Naive thymus-derived CD4-positive, alpha-beta T cell (primary cell): Measurements from ENCODE around the gene SERPINA4. TPM values are rescaled to one million over a fixed set of nuclear protein-coding genes. Genes with fewer than 3 reads are reported as not detected.
"Not testable (repeated sequence)": the region's sequence is repeated elsewhere in the genome, so short reads cannot be mapped to it uniquely, and the experiment has no call there.

Experiments used
- ATAC-seq: fragments of 150-1000 bp; cut with Tn5 transposase; 2 replicates; pipeline ENCODE4 v1.10.0; 2021; ENCODE audit warnings: mild to moderate bottlenecking, moderate library complexity
- CTCF ChIA-PET: fragments of 350-600 bp; sonication (Branson Sonifier 250); formaldehyde crosslinking; loops from one replicate; lab custom pipeline; 2021; ENCODE audit warnings: antibody characterized with exemption; lab: Charles Lee
- POLR2A ChIA-PET: fragments of 350-600 bp; sonication (Branson Sonifier 250); formaldehyde crosslinking; loops from one replicate; lab custom pipeline; 2021; ENCODE audit warnings: antibody characterized with exemption, inconsistent platforms; lab: Charles Lee
- DNase-seq, 9 donors: peaks; one replicate each; pipeline versions ENCODE4 v3.0.0 to v3.0.0-alpha.2; 2020 to 2022; ENCODE audit warnings: mixed read lengths in 1 of 9
- H3K27ac ChIP-seq: one replicate; pipeline ENCODE4 v1.7.0; 2013; ENCODE audit warnings: mild to moderate bottlenecking, low read depth, low read length, moderate library complexity
- H3K27me3 ChIP-seq, 2 donors: one replicate each; pipeline ENCODE4 v1.7.0; 2013; ENCODE audit warnings: low read length in 2 of 2, mild to moderate bottlenecking in 2 of 2, moderate library complexity in 2 of 2; ENCODE audit not compliant: control insufficient read depth in 2 of 2, insufficient read depth in 2 of 2
- H3K36me3 ChIP-seq, 3 experiments: 1 replicate in 2 of 3; 2 replicates in 1 of 3; pipeline ENCODE4 v1.7.0; 2013; ENCODE audit warnings: low read length in 3 of 3, mild to moderate bottlenecking in 3 of 3, moderate library complexity in 1 of 3; ENCODE audit not compliant: insufficient read depth in 3 of 3, control insufficient read depth in 2 of 3
- H3K4me1 ChIP-seq, 2 donors: one replicate each; pipeline ENCODE4 v1.7.0; 2013; ENCODE audit warnings: low read length in 2 of 2, mild to moderate bottlenecking in 2 of 2, moderate library complexity in 1 of 2; ENCODE audit not compliant: control insufficient read depth in 2 of 2, insufficient read depth in 2 of 2
- H3K4me3 ChIP-seq: 2 replicates; pipeline ENCODE4 v1.7.0; 2013; ENCODE audit warnings: mild to moderate bottlenecking, low read length
- H3K9me3 ChIP-seq, 3 experiments: 1 replicate in 2 of 3; 2 replicates in 1 of 3; pipeline ENCODE4 v1.7.0; 2013; ENCODE audit warnings: low read length in 3 of 3; ENCODE audit not compliant: control insufficient read depth in 2 of 3
- H3K27ac Mint-ChIP-seq, 9 donors: one replicate each; pipeline ENCODE4 v1.8.0; 2020 to 2022; ENCODE audit warnings: mixed read lengths in 9 of 9, mild to moderate bottlenecking in 8 of 9, moderate library complexity in 5 of 9, inconsistent platforms in 2 of 9
- H3K27me3 Mint-ChIP-seq, 5 donors: one replicate each; pipeline ENCODE4 v1.8.0; 2021 to 2022; ENCODE audit warnings: mixed read lengths in 5 of 5, mild to moderate bottlenecking in 1 of 5
- H3K36me3 Mint-ChIP-seq, 5 donors: one replicate each; pipeline ENCODE4 v1.8.0; 2020 to 2022; ENCODE audit warnings: mixed read lengths in 5 of 5, mild to moderate bottlenecking in 3 of 5, inconsistent platforms in 1 of 5
- H3K4me1 Mint-ChIP-seq, 7 donors: one replicate each; pipeline ENCODE4 v1.8.0; 2020 to 2022; ENCODE audit warnings: mixed read lengths in 7 of 7, mild to moderate bottlenecking in 3 of 7, inconsistent platforms in 1 of 7
- H3K4me3 Mint-ChIP-seq, 10 donors: one replicate each; pipeline ENCODE4 v1.8.0; 2020 to 2022; ENCODE audit warnings: mild to moderate bottlenecking in 10 of 10, mixed read lengths in 10 of 10, moderate library complexity in 6 of 10, inconsistent platforms in 2 of 10
- H3K9me3 Mint-ChIP-seq, 11 donors: one replicate each; pipeline ENCODE4 v1.8.0; 2020 to 2022; ENCODE audit warnings: mixed read lengths in 11 of 11, mild to moderate bottlenecking in 4 of 11, inconsistent platforms in 1 of 11, moderate library complexity in 1 of 11
- intact Hi-C, 2 donors: fragments of 100-400 bp; cut with micrococcal nuclease; formaldehyde crosslinking; loops; one replicate each; pipeline ENCODE4 v1.15.1; 2023
- polyA plus RNA-seq, 2 donors: library from polyadenylated mRNA; unstranded; fragments of 300-500 nt; fragmentation: Illumina TruSeq; gene quantifications; one replicate each; pipeline ENCODE4 v1.2.3, GENCODE V29; 2021
- total RNA-seq, 6 experiments: library from RNA in 5 of 6; stranded (reverse) in 5 of 6; gene quantifications; 1 replicate in 5 of 6; 2 replicates in 1 of 6; pipeline ENCODE4 v1.2.3 and lab custom pipeline; 2021 to 2026

SERPINA4 gene
- total and polyA plus RNA-seq, 7 experiments from 2014 or later = not detected

DNA sequence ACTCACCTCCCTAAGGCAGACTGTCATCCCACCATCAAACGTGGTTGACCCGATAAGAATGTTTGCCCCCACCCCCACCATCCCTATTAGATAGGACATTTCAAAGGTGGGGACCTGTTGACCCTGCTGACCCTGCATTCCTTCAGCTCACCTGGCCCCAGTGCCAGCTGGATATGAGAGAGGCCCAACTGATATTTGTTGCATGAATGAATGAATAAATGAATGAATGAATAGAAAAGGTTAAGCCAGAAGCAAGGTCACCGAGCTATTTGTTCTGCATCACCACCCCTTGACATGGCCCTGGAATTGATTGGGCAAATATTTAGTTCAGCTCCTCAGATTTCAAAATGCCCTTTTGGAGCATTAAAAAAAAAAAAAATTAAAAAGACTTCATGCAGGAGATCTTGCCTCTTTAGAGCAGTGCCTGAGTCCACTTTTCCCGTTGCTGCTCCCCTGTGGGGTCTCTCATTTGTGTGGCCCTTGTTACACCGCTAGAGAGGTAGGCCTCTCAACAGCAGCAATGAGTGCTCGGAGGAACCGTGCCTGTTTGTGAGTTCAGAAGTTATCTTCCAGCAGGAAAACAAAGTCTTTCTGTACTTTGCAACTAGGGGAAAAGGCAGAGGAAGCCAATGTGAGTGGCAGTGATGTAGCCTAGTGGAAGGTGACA, 11.5 kb downstream of the SERPINA4 start:
- Mint-ChIP-seq H3K36me3 (no peaks in the 10 kb centered on the region), H3K4me3 (no peak overlapping the region), H3K9me3 (peaks cover 0 to 1% (median 0%) of the 10 kb centered on the region in 11 donors), H3K27me3 (peaks cover 0 to 5% (median 0%) of the 10 kb centered on the region in 5 donors), H3K4me1 (peaks cover 0 to 2% (median 0%) of the 10 kb centered on the region in 7 donors), H3K27ac (no peak overlapping the region)
- H3K9me3 ChIP-seq = no peaks in the 10 kb centered on the region
- H3K4me3 ChIP-seq = no peak overlapping the region
- H3K4me1 ChIP-seq = no peaks in the 10 kb centered on the region
- no peaks in the 10 kb centered on the region for H3K36me3 ChIP-seq
- intact Hi-C loops = no loop called here
- no peak overlapping the region for H3K27ac ChIP-seq
- no peaks in the 10 kb centered on the region for H3K27me3 ChIP-seq
- ChIA-PET CTCF (no interaction called here), POLR2A (no interaction called here)
- no peak for DNase-seq
- ATAC-seq = no peak

DNA sequence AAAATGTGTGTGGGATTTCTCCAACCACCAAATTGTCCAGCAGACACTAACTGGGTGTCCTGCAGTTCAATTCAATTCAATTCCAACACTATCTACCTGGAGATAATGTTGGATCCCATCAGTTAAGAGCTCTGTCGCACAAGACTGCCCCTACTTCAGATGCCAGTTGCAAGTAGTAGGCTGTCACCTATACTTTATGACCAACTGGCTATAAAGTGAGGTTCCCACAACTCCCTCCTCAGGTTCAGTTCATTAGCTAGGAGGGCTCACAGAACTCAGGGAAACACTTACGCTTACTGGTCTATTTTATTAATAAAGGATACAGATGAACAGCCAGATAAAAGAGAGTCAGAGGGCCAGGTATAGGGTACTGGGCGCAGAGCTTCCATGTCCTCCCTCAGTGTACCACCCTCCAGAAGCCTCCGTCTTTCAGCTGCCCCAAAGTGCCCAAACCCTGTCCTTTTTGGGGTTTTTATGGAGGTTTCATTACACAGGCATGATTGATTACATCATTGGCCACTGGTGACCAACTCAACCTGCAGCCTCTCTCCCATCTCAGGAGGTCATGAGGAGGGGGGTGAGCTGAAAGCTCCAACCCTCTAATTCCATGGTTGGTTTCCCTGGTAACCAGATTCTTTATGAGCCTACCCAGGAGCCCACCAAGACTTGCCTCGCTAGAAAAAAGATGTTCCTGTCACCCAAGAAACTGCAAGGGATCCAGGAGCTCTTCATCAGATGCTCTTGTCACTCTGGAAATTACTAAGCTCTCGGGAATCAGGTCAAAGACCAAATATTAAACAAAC, 12.4 kb downstream of the SERPINA4 start:
- POLR2A ChIA-PET = no interaction called here
- H3K4me1 ChIP-seq = no peaks in the 10 kb centered on the region
- no peaks in the 10 kb centered on the region for H3K27me3 ChIP-seq
- H3K36me3 ChIP-seq = no peaks in the 10 kb centered on the region
- DNase-seq = no peak
- no peak overlapping the region for H3K27ac ChIP-seq
- Mint-ChIP-seq H3K4me3 (no peak overlapping the region), H3K36me3 (no peaks in the 10 kb centered on the region), H3K27ac (no peak overlapping the region), H3K4me1 (peaks cover 0 to 2% (median 0%) of the 10 kb centered on the region in 7 donors), H3K27me3 (peaks cover 0 to 4% (median 0%) of the 10 kb centered on the region in 5 donors), H3K9me3 (peaks cover 0 to 1% (median 0%) of the 10 kb centered on the region in 11 donors)
- intact Hi-C loops = no loop called here
- no peak for ATAC-seq
- no peaks in the 10 kb centered on the region for H3K9me3 ChIP-seq
- H3K4me3 ChIP-seq = no peak overlapping the region
- CTCF ChIA-PET = no interaction called here

DNA sequence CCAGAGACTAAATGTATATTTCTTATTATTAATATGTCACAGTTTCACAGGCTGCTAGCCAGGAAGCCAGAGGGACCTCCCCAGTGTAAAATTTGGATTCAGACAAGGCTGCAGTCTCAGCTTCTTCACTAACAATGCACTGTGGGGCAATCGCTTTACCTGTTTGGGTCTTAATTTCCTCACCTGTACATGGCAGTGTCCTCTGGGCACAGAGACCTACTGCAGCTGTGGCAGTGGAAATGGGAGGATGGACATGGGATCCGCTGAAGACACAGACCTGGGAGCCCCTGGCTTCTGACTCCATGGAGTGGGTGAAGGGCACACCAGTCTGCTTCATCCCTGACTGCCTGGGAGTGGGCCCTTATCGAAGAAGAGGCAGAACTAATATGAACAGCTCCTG, 13.1 kb downstream of the SERPINA4 start:
- ChIA-PET CTCF (no interaction called here), POLR2A (no interaction called here)
- Mint-ChIP-seq H3K36me3 (no peaks in the 10 kb centered on the region), H3K4me1 (peaks cover 0 to 2% (median 0%) of the 10 kb centered on the region in 7 donors), H3K27ac (no peak overlapping the region), H3K4me3 (no peak overlapping the region), H3K9me3 (peaks cover 0 to 1% (median 0%) of the 10 kb centered on the region in 11 donors), H3K27me3 (peaks cover 0 to 7% (median 3%) of the 10 kb centered on the region in 5 donors)
- no peaks in the 10 kb centered on the region for H3K36me3 ChIP-seq
- H3K9me3 ChIP-seq = no peaks in the 10 kb centered on the region
- ATAC-seq = no peak
- no peak overlapping the region for H3K27ac ChIP-seq
- no peaks in the 10 kb centered on the region for H3K27me3 ChIP-seq
- no peaks in the 10 kb centered on the region for H3K4me1 ChIP-seq
- intact Hi-C loops = no loop called here
- H3K4me3 ChIP-seq = no peak overlapping the region
- no peak for DNase-seq

DNA sequence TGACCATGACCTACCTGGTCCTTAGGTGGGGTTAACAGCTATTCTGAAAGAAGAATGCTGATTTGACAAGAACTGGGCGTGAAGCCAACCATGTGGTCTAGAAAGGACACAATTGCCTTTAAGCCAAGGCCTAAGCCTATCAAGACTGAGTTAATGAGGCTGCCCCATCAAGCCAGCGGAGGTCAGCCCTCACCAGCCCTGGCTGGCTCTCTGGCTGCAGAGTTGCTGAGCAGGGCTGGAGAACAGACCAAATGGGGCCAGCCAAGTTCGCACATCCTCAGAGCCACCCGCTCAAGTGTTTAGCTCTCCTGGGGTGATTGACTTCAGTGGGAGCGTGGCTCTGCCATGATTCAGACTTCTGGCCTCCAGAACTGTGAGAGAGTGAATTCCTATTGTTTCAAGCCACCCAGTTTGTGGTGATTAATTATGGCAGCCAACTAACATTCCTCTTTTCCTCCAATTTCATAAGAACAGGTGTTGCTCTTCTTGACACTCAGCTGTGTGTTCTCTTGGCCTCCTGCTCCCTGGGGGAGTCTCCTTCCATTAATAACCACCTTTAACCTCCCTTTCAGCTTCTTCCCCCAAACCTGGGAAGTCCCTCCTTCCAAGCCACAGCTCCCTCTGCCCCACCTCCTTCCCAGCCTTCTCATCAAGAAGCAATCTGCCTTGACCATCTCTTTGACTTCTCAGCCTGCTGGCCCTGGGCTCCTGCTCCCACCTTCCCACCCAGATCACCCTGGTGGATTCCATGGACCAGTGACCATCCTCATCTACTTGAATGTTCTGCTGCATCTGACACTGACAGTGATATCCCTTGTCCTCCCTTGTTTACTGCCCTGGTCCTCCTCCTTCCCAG, 14.7 kb downstream of the SERPINA4 start:
- Mint-ChIP-seq H3K9me3 (no peaks in the 10 kb centered on the region), H3K36me3 (no peaks in the 10 kb centered on the region), H3K4me3 (no peak overlapping the region), H3K4me1 (peaks cover 0 to 2% (median 0%) of the 10 kb centered on the region in 7 donors), H3K27ac (no peak overlapping the region), H3K27me3 (peaks cover 0 to 18% (median 10%) of the 10 kb centered on the region in 5 donors)
- POLR2A ChIA-PET = no interaction called here
- Histone ChIP-seq H3K27ac (no peak overlapping the region), H3K4me1 (no peaks in the 10 kb centered on the region), H3K9me3 (no peaks in the 10 kb centered on the region), H3K36me3 (no peaks in the 10 kb centered on the region), H3K4me3 (no peak overlapping the region), H3K27me3 (no peaks in the 10 kb centered on the region)
- CTCF ChIA-PET = no interaction called here
- ATAC-seq (no peak), DNase-seq (no peak)
- intact Hi-C loops = no loop called here

DNA sequence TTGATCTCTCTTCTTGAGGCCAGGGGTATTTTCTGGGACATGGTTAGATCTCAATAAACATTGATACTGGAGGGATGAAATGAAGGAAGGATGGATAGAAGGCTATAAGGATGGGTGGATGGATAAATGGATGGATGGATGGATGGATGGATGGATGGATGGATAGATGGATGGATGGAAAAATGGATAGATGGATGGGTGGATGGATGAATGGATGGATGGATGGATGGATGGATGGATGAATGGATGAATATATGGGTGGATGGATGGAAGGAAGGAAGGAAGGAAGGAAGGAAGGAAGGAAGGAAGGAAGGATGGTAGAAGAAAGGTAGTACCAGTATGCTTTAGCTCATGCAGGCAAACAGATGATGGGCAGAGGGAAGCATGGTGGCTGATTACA, 16.2 kb downstream of the SERPINA4 start:
- H3K4me3 ChIP-seq, DNase-seq, ATAC-seq, H3K27me3 ChIP-seq, H3K9me3 ChIP-seq, H3K4me3 Mint-ChIP-seq, H3K4me1 Mint-ChIP-seq, H3K4me1 ChIP-seq, H3K36me3 ChIP-seq, H3K27ac ChIP-seq, H3K36me3 Mint-ChIP-seq, H3K27ac Mint-ChIP-seq, H3K9me3 Mint-ChIP-seq, intact Hi-C loops: not testable (repeated sequence)
- ChIA-PET CTCF (interaction anchor here (0.7 kb wide), 1 partner anchor 16 kb away, joined by 3 read pairs; the partner anchor contains the start of gene SERPINA4), POLR2A (interaction anchor here (0.6 kb wide), 1 partner anchor 1613 kb away, joined by 3 read pairs; no protein-coding TSS in a partner anchor)
- H3K27me3 Mint-ChIP-seq = peaks cover 0 to 19% (median 12%) of the 10 kb centered on the region in 5 donors

DNA sequence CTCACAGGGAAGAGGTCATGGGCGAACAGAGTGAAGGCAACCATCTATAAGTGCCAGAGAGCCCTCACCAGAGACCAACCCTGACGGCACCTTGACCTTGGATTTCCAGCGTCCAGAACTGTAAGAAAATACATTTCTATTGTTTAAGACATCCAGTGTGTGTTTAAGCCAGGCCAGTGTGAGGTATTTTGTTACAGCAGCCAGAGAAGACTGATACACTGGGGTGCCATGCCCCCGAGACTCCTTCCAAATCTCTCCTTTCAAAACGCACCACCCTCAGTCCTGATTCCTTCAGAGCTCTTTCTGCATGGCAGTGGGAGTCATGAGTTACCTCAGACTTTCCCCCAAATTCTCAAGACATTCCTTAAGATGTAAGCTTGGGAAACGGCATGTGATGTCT, 17.5 kb downstream of the SERPINA4 start:
- intact Hi-C loops = no loop called here
- Histone ChIP-seq H3K36me3 (no peaks in the 10 kb centered on the region), H3K4me3 (no peak overlapping the region), H3K27me3 (no peaks in the 10 kb centered on the region), H3K9me3 (no peaks in the 10 kb centered on the region), H3K4me1 (no peaks in the 10 kb centered on the region), H3K27ac (no peak overlapping the region)
- CTCF ChIA-PET = no interaction called here
- Mint-ChIP-seq H3K36me3 (no peaks in the 10 kb centered on the region), H3K27me3 (peaks cover 0 to 21% (median 12%) of the 10 kb centered on the region in 5 donors), H3K9me3 (no peaks in the 10 kb centered on the region), H3K27ac (no peak overlapping the region), H3K4me3 (no peak overlapping the region), H3K4me1 (no peaks in the 10 kb centered on the region)
- POLR2A ChIA-PET = no interaction called here
- no peak for ATAC-seq
- no peak for DNase-seq
